ENCODE measurements around the gene BEX3. TPM values are rescaled to one million over a fixed set of nuclear protein-coding genes. Genes with fewer than 3 reads are reported as not detected.
"Not testable (repeated sequence)": the region's sequence is repeated elsewhere in the genome, so short reads cannot be mapped to it uniquely, and the experiment has no call there.

Gene BEX3
- total RNA-seq, 4 donors from 2014 or later = 9.1 to 102 (median 17.9) TPM

DNA sequence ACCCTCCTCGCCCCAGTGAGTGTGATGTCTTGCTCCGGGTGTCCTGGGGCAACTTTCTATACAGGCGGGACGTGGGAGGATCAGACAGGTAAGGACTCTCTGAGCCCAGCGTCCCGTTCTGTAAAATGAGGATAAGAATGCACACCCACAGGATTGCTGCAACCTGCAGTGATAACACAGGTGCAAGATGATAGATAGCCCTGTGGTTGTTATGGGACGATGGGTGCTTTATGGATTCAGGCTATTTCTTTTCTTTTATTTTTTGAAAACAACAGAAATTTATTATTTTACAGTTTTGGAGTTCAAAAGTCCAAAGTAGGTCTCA, 28.6 kb downstream of the BEX3 start:
- DNase-seq = no peak
- Histone ChIP-seq H3K27ac (no peak overlapping the region), H3K9me3 (no peaks in the 10 kb centered on the region), H3K4me1 (no peaks in the 10 kb centered on the region), H3K4me3 (peak overlapping the region; percentile 23 to 49 (median 35)), H3K27me3 (no peaks in the 10 kb centered on the region), H3K36me3 (no peaks in the 10 kb centered on the region)
- TF ChIP-seq POLR2A (IDR thresholded peaks at IDR 0.05) = no peak
- TF ChIP-seq, protein P1, sequence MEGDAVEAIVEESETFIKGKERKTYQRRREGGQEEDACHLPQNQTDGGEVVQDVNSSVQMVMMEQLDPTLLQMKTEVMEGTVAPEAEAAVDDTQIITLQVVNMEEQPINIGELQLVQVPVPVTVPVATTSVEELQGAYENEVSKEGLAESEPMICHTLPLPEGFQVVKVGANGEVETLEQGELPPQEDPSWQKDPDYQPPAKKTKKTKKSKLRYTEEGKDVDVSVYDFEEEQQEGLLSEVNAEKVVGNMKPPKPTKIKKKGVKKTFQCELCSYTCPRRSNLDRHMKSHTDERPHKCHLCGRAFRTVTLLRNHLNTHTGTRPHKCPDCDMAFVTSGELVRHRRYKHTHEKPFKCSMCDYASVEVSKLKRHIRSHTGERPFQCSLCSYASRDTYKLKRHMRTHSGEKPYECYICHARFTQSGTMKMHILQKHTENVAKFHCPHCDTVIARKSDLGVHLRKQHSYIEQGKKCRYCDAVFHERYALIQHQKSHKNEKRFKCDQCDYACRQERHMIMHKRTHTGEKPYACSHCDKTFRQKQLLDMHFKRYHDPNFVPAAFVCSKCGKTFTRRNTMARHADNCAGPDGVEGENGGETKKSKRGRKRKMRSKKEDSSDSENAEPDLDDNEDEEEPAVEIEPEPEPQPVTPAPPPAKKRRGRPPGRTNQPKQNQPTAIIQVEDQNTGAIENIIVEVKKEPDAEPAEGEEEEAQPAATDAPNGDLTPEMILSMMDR (IDR thresholded peaks at IDR 0.05) = no peak

DNA sequence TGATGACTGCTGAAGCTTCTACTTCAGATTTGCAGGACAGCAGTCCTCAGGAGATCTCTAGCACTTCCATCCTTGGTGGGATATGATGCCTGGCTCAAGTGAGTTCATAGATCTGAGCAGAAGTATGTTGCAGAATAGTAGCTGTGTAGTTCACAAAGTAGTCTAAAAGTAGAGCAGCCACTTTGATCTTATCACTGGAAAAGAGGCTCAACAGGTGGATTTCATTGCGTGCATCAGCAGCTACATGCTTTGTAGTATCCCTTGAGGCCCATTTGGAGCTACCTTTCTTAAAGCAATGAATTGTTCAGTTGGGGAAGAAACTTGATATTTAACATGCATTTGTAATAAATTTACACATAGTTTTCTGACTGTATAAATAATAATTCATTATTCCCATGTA, 29.9 kb downstream of the BEX3 start:
- H3K4me3 ChIP-seq = no peak overlapping the region
- no peak overlapping the region for H3K27ac ChIP-seq
- H3K36me3 ChIP-seq = no peaks in the 10 kb centered on the region
- no peaks in the 10 kb centered on the region for H3K27me3 ChIP-seq
- no peak for TF ChIP-seq POLR2A (IDR thresholded peaks at IDR 0.05)
- TF ChIP-seq, protein P1 (IDR thresholded peaks at IDR 0.05) = no peak
- DNase-seq = no peak
- no peaks in the 10 kb centered on the region for H3K4me1 ChIP-seq
- H3K9me3 ChIP-seq = no peaks in the 10 kb centered on the region

DNA sequence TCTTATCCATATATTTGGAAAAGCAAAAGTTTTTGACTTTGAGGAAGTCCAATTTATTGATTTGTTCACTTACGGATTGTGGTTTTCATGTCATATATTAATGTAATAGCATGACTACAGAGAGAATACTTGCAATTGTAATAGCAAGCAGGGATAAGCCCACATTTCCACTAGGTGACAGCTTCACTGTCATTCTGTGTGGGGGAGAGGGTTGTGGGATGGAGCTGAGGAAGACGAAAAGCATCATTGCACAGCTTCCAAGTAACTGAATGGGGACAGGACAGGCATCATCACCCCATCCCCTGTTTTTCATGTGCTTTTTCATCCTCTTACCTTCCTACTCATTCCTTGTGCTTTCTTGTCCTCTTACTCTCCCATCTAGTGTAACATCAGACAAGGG, 31.4 kb downstream of the BEX3 start:
- Histone ChIP-seq H3K36me3 (no peaks in the 10 kb centered on the region), H3K9me3 (no peaks in the 10 kb centered on the region), H3K4me3 (no peak overlapping the region), H3K4me1 (no peaks in the 10 kb centered on the region), H3K27me3 (no peaks in the 10 kb centered on the region), H3K27ac (no peak overlapping the region)
- TF ChIP-seq, protein P1 (IDR thresholded peaks at IDR 0.05) = no peak
- no peak for TF ChIP-seq POLR2A (IDR thresholded peaks at IDR 0.05)
- DNase-seq = no peak

DNA sequence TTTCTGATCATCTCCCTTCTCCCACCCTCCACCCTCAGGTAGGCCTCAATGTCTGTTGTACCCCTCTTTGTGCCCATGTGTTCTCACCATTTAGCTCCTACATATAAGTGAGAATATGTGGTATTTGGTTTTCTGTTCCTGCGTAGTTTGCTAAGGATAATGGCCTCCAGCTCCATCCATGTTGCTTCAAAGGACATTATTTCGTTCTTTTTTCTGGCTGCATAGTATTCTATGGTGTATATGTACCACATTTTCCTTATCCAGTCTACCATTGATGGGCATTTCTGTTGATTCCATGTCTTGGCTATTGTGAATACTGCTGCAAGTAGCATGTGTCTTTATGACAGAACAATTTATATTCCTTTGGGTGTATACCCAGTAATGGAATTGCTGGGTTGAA, 35.4 kb downstream of the BEX3 start:
- H3K4me1 ChIP-seq, H3K36me3 ChIP-seq, H3K9me3 ChIP-seq, DNase-seq, H3K27me3 ChIP-seq, H3K27ac ChIP-seq, H3K4me3 ChIP-seq: not testable (repeated sequence)

DNA sequence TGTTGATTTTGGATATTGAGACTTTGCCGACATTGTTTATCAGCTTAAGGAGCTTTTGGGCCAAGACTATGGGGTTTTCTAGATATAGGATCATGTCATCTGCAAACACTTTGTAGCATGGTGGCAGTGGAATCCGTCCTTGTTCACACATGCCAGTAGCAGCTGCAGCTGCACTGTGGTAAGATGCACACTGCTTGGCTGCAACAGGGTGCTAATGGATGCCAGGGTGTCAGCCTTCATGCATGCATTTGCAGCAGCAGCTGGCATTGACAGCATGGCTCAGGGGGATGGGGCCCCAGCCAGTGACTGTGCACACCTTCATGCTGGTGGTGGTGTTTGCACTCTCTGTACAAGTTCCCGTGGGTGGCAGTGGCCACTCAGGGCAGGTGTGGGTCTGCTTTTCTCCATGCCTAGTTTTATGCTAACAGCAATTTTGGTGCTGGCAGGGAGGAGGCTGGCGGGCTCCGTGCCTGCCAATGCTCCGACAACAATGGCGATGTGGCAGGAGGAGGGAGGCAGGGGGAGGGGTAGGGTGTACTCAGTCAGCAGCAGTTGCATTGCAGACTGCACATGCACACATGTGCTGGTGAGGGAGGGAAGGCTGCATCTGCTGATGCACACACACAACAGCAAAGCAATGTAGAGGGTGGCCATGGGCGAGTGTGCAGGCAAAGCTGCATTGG, 37.5 kb downstream of the BEX3 start:
- no peak for DNase-seq
- H3K4me3 ChIP-seq = no peak overlapping the region
- H3K4me1 ChIP-seq = no peaks in the 10 kb centered on the region
- no peaks in the 10 kb centered on the region for H3K36me3 ChIP-seq
- H3K27ac ChIP-seq = no peak overlapping the region
- no peaks in the 10 kb centered on the region for H3K9me3 ChIP-seq
- no peaks in the 10 kb centered on the region for H3K27me3 ChIP-seq
- no peak for TF ChIP-seq POLR2A (IDR thresholded peaks at IDR 0.05)

DNA sequence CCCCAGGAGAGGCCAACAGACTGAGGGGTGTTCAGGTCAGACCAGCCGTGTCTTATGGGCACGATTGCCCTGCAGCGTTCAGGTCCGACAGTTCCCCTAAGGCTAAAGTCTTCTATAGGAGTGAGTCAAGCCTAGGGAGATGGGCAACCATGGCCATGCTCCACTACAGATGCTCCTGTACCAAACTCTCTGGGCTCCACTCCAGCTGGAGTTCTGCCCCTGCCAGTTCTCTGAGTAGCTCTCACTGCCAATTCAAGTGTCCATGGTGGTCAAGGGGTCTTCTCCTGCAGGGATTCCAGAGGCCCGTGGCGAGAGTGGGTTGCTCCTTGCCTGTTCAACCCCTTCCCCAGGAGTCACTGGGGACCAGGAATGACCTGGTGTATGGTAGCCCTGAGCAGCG, 38.2 kb downstream of the BEX3 start:
- H3K4me3 ChIP-seq = no peak overlapping the region
- H3K4me1 ChIP-seq = no peaks in the 10 kb centered on the region
- H3K27me3 ChIP-seq = no peaks in the 10 kb centered on the region
- H3K36me3 ChIP-seq = no peaks in the 10 kb centered on the region
- no peak overlapping the region for H3K27ac ChIP-seq
- H3K9me3 ChIP-seq = no peaks in the 10 kb centered on the region
- no peak for DNase-seq
- TF ChIP-seq, protein P1 (IDR thresholded peaks at IDR 0.05) = no peak
- TF ChIP-seq POLR2A (IDR thresholded peaks at IDR 0.05) = no peak

DNA sequence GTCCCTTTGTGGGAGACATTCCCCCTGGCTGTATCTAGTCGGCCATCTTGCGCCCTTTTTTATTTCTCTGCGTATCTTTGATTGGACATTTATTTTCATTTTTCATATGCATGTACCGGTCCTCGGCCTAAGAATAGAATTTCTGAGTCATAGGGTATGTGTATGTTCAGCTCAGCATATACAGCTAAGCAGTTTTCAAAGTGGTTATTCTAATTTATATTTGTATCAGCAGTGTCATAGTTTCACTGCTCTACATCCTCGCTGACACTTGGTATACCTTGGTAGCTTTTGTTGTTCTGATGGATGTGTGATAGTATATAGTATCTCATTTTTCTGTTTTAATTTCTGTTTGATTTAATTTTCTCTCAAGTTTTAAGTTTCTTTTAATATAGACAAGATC, 38.7 kb downstream of the BEX3 start:
- Histone ChIP-seq H3K4me1 (no peaks in the 10 kb centered on the region), H3K27me3 (no peaks in the 10 kb centered on the region), H3K36me3 (no peaks in the 10 kb centered on the region), H3K27ac (no peak overlapping the region), H3K4me3 (no peak overlapping the region), H3K9me3 (no peaks in the 10 kb centered on the region)
- DNase-seq = no peak
- no peak for TF ChIP-seq POLR2A (IDR thresholded peaks at IDR 0.05)
- TF ChIP-seq, protein P1 (IDR thresholded peaks at IDR 0.05) = no peak
